ENCODE results near the gene PLEKHM1.
"Not testable (repeated sequence)": the region's sequence is repeated elsewhere in the genome, so short reads cannot be mapped to it uniquely, and the experiment has no call there.

PLEKHM1 gene

DNA sequence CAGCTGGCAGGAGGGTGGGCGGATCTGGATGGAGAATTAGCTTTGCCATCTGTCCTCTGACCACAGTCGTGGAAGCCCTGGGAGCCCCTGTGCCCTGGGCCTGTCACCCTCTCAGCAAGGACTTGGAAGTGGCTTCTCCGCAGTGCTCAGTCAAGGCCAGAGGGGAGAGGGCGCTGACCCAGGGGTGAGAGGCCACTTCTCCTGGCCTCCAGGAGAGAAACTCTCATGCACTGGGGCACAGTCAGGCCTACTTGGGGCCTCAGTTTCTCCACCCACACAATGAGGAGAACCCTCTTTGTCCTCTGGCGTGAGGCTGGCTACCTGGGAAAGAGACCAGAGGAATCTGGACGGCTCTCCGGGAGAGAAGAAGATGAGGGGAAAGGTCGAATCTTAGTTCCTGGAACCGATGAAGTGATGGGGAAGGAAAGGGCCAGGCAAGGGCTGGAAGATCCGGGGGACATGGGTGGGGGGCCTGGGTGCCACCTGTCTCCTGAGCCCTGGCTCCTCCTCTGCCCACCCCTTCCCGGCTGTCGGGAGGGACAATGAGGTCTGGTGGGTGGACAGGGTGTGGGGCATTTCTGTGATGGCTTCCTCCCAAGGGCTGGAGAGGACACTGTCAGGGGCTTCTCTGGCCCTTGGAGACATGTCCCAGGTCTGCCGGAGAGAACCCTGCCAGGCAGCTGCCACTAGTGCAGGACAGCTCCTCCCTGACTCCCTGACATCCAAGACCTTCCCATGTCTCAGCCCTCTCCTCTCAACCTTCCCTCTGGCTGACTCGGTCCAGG is 48.8 kb downstream of the PLEKHM1 start:
- DNase-seq (ENCODE audit: low read depth in 2 of 2) = no peak

GRCh38 chr17:45440839-45441515 is 49.5 kb downstream of the PLEKHM1 start:
- DNase-seq (ENCODE audit: low read depth in 2 of 2) = not testable (repeated sequence)

DNA sequence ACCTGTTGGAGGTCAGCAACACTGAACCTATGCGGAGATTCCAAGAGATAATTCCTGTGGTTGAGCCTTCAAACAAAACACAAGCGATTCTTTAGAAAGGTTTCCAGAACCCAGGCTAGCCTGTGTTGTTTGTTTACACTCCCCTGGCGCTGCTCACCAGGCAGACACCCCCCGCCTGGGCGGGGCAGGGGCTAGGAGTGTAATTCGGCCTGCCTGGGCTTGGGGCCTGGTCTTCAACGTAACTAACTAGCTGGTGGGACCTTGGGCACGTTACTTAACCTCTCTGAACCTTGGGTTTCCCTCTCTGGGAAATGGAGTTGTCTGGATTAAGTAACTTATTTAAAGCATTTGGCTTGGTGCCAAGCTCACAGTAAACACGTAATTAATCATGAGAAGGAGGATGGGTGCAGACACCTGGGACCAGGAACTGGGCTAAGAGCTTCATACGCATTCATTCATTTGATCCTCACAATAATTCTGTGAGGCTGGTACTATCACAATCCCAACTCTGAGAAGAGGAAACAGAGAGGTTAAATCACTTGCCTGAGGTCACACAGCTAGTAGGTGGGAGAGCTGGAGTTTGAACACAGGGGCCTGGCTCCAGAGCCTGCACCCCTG is 50.3 kb downstream of the PLEKHM1 start:
- DNase-seq (ENCODE audit: low read depth in 2 of 2) = no peak

DNA sequence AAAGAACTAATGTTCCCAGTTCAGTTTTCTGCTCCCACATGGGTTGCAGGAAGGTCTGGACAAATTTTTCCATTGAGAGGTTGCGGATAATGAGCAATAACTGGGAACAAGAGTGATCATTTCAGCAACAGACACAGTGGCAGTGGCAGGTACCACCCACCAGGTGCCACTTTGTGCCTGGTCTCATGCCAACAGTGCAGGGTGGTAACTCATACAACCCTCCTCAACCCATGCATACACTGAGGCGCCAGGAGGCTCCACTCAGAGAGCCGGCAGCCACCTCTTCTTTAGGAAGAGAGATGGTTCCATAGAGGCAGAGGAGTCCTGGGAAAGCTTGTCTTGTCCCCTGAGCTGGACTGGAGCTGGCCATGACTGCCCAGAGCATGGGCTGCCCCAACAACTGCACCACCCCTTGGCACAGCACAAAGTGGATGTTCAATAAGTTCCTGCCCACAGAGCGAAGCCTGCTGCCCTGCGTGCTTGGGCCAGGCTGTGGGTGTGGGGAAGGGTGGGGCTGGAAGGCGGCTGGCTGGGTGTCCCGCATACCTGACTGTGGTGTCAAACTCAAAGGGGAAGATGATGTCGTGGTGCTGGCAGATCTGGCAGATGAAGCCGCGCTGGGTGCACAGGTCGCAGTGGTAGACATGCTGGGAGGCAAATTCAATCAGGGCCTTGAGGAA is 51.5 kb downstream of the PLEKHM1 start:
- DNase-seq (ENCODE audit: low read depth in 2 of 2) = no peak

GRCh38 chr17:45437465-45438283 is 52.8 kb downstream of the PLEKHM1 start:
- DNase-seq (ENCODE audit: low read depth in 2 of 2) = no peak

GRCh38 chr17:45436625-45437464 is 53.7 kb downstream of the PLEKHM1 start:
- no peak for DNase-seq (ENCODE audit: low read depth in 2 of 2)

GRCh38 chr17:45436161-45436560 is 54.4 kb downstream of the PLEKHM1 start:
- no peak for DNase-seq (ENCODE audit: low read depth in 2 of 2)

- no peak for DNase-seq (ENCODE audit: low read depth in 2 of 2)
Observed at GRCh38 chr17:45435481-45435880, 55.0 kb downstream of the PLEKHM1 start.

GRCh38 chr17:45433159-45433535 is 57.4 kb downstream of the PLEKHM1 start:
- DNase-seq (ENCODE audit: low read depth in 2 of 2) = no peak

GRCh38 chr17:45432405-45433158 is 57.9 kb downstream of the PLEKHM1 start, which contains the start of gene ARHGAP27:
TSS of gene ARHGAP27 (minus strand) at chr17:45432870. CDS start at chr17:45430279, 2,591 bp downstream.
- DNase-seq (ENCODE audit: low read depth in 2 of 2) = no peak

GRCh38 chr17:45431531-45432404 is 58.8 kb downstream of the PLEKHM1 start:
- peak; percentile 39 to 68 for DNase-seq (ENCODE audit: low read depth in 2 of 2)

DNA sequence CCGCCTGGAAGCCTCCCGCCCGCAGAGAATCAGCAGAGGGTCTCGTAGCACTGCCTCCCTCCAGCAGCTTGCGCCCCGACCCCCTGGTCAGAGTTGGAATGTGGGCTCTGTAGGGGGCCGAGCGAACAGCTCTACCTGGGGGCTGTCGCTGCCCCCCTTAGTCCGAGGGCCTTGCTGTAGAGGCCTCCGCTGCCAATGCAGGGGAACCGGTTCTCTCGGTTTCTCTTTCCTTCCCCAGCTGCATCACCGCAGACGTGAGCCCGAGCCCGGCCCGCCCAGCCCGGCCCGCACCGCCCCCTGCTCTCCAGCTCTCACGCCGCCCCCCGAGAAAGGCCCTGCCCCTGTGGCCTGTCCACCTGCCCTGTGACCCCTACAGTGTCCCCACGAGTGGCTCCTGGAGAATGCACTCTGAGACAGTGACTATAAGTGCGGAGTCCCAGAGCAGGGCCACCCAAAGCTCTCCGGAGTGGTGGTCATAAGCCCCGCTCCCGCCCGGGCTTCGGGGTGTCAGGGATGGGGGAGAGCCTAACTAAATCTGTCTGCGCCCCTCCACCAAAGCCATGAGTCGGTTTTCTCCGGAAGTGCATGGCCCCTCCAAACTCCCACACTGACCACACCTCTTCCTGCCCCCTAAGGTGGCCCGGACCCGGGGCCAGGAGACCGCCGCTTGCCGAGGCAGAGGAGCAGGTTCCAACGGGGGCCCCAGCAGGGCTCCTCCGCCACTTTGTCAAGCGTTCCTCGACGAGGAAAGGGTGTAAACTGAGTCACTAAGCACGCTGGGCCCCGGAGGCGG is 59.6 kb downstream of the PLEKHM1 start:
- DNase-seq (ENCODE audit: low read depth in 2 of 2) = no peak

DNA sequence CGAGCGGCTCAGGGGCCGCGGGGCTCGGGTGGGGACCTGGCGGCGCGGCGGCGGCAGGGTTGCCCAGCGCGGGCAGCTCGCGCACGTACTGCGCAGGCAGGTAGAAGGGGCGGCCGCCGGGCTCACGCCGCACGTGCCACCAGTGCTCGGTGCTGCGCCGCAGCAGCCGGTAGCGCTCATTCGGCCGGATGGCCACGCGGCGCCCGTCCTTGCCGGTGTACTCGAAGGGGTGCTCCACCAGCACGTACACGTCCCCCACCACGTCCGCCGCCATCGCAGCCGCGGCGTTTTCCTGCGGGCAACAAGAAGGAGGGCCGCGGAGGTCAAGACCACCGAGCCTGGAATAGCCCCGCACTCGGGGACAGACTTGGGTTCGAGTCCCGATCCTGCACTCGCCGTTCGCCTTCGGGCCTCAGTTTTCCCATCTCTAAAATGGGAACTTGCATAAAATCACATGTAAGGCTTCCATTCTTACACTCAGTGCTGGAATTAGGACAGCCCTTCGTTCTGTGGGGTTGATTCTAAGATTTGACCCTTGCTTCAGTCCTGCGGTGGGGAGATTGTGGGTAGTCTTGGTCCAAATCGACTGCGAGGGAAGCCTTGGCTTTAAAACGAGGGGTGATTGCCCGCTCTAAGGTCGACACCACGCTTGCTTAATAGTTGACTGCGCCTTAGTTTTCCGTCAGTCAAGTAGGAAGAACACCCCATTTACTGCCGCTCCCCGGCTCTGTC is 60.3 kb downstream of the PLEKHM1 start:
- DNase-seq (ENCODE audit: low read depth in 2 of 2) = no peak

DNA sequence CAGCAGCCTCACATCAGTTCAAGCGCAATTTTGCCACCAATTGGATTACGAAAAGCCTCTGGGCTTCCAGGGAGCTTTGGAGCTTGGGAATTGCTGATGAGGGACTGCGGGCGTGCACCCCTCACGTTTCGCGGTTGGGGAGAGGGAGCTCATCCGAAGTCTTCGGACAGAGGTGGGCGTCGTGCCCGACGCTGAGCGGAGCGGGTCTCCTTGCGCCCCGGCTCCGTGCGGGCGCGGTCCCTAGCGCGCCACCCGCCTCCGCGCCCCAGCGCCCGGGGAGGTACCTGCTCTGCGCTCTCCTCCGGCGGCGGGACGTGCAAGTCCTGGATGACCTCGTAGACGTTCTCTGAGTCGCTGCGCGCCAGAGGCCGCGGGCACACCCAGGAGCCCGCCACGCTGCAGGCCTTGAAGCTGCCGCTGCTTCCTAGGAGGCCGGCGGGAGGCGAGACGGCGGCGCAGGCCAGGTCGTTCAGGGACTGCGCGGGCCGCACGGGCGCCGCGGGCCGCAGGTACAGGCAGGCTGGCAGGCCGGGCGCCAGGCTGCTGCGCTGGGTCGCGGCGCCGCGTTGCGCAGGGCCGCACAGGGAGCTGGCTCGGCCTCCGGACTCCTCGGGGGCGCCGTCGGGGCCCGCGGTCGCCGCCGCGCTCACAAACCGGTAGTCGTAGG is 61.0 kb downstream of the PLEKHM1 start:
- no peak for DNase-seq (ENCODE audit: low read depth in 2 of 2)

- no peak for DNase-seq (ENCODE audit: low read depth in 2 of 2)
Observed at GRCh38 chr17:45428931-45429338, 61.6 kb downstream of the PLEKHM1 start.

DNA sequence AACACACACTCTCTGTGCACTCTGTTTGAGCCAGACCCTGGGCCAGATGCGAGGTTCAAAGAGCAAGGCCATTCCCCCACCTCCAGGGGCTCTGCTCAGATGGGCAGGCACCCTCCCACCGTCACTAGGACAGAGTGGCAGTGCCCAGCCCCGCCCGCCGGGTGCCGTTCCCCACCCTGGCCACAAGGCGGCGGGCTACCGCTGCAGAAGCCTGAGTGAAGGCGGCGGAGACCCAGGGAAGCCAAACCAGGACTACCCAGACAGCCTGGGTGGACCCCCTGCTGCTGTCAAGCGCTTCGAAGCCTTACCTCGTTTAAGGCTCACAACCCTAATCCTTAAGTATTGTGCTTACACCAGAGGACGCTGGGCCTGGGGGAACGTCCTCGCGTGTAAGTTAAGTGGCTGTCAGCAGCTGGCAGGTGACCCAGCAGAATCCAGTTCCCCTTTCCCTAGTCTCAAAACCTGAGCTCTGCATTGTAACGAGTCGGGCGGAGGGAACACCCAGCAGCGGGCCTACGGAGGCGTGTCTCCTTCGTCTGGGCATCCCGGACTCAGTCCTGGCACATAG is 62.4 kb downstream of the PLEKHM1 start:
- DNase-seq (ENCODE audit: low read depth in 2 of 2) = peak; percentile 54 to 72
